Testis (tissue), 2 donors: ENCODE data around the gene C1QTNF3.
A peak's percentile ranks its signal among the peaks of the same experiment; 100 is the strongest.

Experiments used
- POLR2A ChIP-seq: fragments of 450-650 bp; IDR thresholded peaks from one replicate; pipeline ENCODE4 v1.6.1; 2017; ENCODE audit warnings: antibody characterized with exemption, mild to moderate bottlenecking, moderate library complexity
- TF ChIP-seq, protein P1 (sequence below), 3 experiments: fragments of 450-650 bp in 2 of 3; fragments of 200-600 bp in 1 of 3; sonication (generic) in 1 of 3; IDR thresholded peaks; one replicate each; pipeline ENCODE4 v1.5.1; 2016 to 2019; ENCODE audit warnings: antibody characterized with exemption in 3 of 3, mild to moderate bottlenecking in 2 of 3, moderate library complexity in 1 of 3

DNA sequence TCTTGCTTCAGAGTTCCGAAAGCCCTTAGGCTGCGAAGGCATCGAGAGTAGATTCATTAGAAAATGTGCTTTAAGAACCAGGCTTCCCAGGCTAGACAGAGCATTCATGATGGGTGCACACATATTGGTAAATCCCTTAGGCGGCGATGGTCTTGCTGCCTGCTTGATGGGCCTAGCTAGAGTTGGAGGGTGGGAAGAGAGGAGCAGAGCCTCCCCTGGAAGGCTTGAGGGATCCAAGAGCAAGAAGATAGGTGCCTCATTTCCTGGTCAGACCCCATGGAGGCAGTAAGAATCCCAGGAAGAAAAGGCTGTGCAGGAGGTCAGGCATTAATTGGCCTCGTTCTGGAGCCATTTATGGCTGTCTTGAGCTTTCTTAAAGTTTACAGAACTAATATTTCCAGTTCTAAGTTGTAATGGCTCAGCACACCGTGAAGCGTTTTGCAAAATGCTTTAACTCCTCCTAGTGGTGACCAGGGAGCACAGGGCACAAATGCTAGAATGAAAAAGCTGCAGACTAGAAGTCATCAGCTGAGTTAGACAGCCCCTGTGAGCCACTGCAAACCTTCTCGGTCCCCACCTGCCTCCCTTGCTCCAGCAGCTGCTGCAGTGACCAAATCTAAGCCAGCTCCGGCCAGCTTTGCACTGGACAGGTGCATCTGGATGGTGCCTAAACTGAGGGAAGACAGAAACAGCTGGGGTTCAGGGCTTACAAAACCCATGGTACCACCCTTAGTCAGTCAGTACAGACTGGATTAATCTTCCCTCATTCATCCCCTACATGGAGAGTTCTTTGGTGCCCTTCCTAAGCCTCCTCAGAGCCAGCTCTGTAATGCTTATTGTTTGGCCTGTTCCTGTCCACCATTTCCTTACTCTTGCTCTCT is 73.2 kb downstream of the C1QTNF3 start:
- TF ChIP-seq, protein P1, sequence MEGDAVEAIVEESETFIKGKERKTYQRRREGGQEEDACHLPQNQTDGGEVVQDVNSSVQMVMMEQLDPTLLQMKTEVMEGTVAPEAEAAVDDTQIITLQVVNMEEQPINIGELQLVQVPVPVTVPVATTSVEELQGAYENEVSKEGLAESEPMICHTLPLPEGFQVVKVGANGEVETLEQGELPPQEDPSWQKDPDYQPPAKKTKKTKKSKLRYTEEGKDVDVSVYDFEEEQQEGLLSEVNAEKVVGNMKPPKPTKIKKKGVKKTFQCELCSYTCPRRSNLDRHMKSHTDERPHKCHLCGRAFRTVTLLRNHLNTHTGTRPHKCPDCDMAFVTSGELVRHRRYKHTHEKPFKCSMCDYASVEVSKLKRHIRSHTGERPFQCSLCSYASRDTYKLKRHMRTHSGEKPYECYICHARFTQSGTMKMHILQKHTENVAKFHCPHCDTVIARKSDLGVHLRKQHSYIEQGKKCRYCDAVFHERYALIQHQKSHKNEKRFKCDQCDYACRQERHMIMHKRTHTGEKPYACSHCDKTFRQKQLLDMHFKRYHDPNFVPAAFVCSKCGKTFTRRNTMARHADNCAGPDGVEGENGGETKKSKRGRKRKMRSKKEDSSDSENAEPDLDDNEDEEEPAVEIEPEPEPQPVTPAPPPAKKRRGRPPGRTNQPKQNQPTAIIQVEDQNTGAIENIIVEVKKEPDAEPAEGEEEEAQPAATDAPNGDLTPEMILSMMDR (IDR thresholded peaks at IDR 0.05): peak; percentile 49 to 66 (median 61)
- no peak for TF ChIP-seq POLR2A
